ENCODE data around the gene BTNL9. TPM values are rescaled to one million over a fixed set of nuclear protein-coding genes. Genes with fewer than 3 reads are reported as not detected.

Gene BTNL9
- total RNA-seq, 1 experiment from 2014 or later, result 37.5 TPM

- in situ Hi-C loops (cut with HindIII; ENCODE audit: low pct_unique_long_range_greater_than_20kb, low sequenced_read_pairs), result no loop called here
- no peak overlapping the region for H3K27ac ChIP-seq (ENCODE audit: low read length)
- no peaks in the 10 kb centered on the region; the same call in 1 of the 2 replicates for H3K36me3 ChIP-seq (ENCODE audit: control insufficient read depth, insufficient read depth, low read length)
- no TSS peak for BruUV-seq (replicated peaks)
- peaks cover 9% of the 10 kb centered on the region; the same call in 1 of the 2 replicates for H3K4me1 ChIP-seq (ENCODE audit: control insufficient read depth, insufficient read depth, low read length)
- TF ChIP-seq CTCF (IDR thresholded peaks at IDR 0.05), result no peak
- no peak for TF ChIP-seq SIN3A (IDR thresholded peaks at IDR 0.05; ENCODE audit: borderline replicate concordance, insufficient read depth, low read depth, low read length)
- TF ChIP-seq TCF7L2 (IDR thresholded peaks at IDR 0.05; ENCODE audit: low read depth, low read length), result no peak
- no peak for TF ChIP-seq POLR2AphosphoS5 (IDR thresholded peaks at IDR 0.05; ENCODE audit: low read depth, low read length)
- TF ChIP-seq REST (IDR thresholded peaks at IDR 0.05; ENCODE audit: insufficient read depth in 1 of 2, low read depth in 2 of 2, low read length in 1 of 2), result no peak
- intact Hi-C loops (cut with micrococcal nuclease; ENCODE audit: unreplicated experiment), result no loop called here
- no peaks in the 10 kb centered on the region for H3K27me3 ChIP-seq (ENCODE audit: control insufficient read depth, insufficient read depth, low read length)
- no peak overlapping the region for H3K4me3 ChIP-seq (ENCODE audit: low read depth in 2 of 2, low read length in 2 of 2)
- no peaks in the 10 kb centered on the region for H3K9me3 ChIP-seq (ENCODE audit: control insufficient read depth, insufficient read depth, low read depth, low read length)
- DNase-seq (ENCODE audit: low read depth, low spot score) (no peak), ATAC-seq (no peak)
- POLR2A ChIA-PET, result no interaction called here
- CTCF ChIA-PET, result no interaction called here
Observed at GRCh38 chr5:181058786-181059296, 18.8 kb downstream of the BTNL9 start.

GRCh38 chr5:181059297-181060230 is 19.5 kb downstream of the BTNL9 start:
- ChIA-PET CTCF (no interaction called here), POLR2A (no interaction called here)
- DNase-seq (ENCODE audit: low read depth, low spot score) (no peak), ATAC-seq (no peak)
- in situ Hi-C loops (cut with HindIII; ENCODE audit: low pct_unique_long_range_greater_than_20kb, low sequenced_read_pairs), result no loop called here
- Histone ChIP-seq H3K4me3 (ENCODE audit: low read depth in 2 of 2, low read length in 2 of 2) (no peak overlapping the region), H3K9me3 (ENCODE audit: control insufficient read depth, insufficient read depth, low read depth, low read length) (no peaks in the 10 kb centered on the region), H3K4me1 (ENCODE audit: control insufficient read depth, insufficient read depth, low read length) (peaks cover 1% of the 10 kb centered on the region; the same call in 1 of the 2 replicates), H3K36me3 (ENCODE audit: control insufficient read depth, insufficient read depth, low read length) (no peaks in the 10 kb centered on the region; the same call in 1 of the 2 replicates), H3K27me3 (ENCODE audit: control insufficient read depth, insufficient read depth, low read length) (no peaks in the 10 kb centered on the region), H3K27ac (ENCODE audit: low read length) (no peak overlapping the region)
- intact Hi-C loops (cut with micrococcal nuclease; ENCODE audit: unreplicated experiment), result no loop called here
- TF ChIP-seq POLR2AphosphoS5 (IDR thresholded peaks at IDR 0.05; ENCODE audit: low read depth, low read length), result no peak
- TF ChIP-seq REST (IDR thresholded peaks at IDR 0.05; ENCODE audit: insufficient read depth in 1 of 2, low read depth in 2 of 2, low read length in 1 of 2), result no peak
- TF ChIP-seq SIN3A (IDR thresholded peaks at IDR 0.05; ENCODE audit: borderline replicate concordance, insufficient read depth, low read depth, low read length), result no peak
- TF ChIP-seq CTCF (IDR thresholded peaks at IDR 0.05), result no peak
- TF ChIP-seq TCF7L2 (IDR thresholded peaks at IDR 0.05; ENCODE audit: low read depth, low read length), result no peak
- no TSS peak for BruUV-seq (replicated peaks)
